Thoracic aorta (tissue), 2 donors: ENCODE results near the gene IP6K1. TPM values are rescaled to one million over a fixed set of nuclear protein-coding genes. Genes with fewer than 3 reads are reported as not detected.
A peak's percentile ranks its signal among the peaks of the same experiment; 100 is the strongest.

Experiments used
- ATAC-seq: fragments of 150-250 bp; one replicate; pipeline ENCODE4 v1.8.0; 2017; ENCODE audit warnings: low read depth; ENCODE audit not compliant: insufficient number of reproducible peaks, low FRiP score
- DNase-seq: peaks from one replicate; pipeline ENCODE4 v3.0.0-alpha.2; 2020; ENCODE audit warnings: low spot score
- H3K27ac ChIP-seq, 2 donors: fragments of 200-600 bp; sonication (generic); 1 replicate in 1 of 2; 2 replicates in 1 of 2; pipeline ENCODE4 v1.5.1; 2016; ENCODE audit warnings: mild to moderate bottlenecking in 2 of 2, moderate library complexity in 2 of 2
- H3K27me3 ChIP-seq: fragments of 200-600 bp; sonication (generic); replicated peaks from 2 replicates; pipeline ENCODE4 v1.6.0; 2016; ENCODE audit warnings: mild to moderate bottlenecking; ENCODE audit not compliant: insufficient read depth
- H3K36me3 ChIP-seq: fragments of 200-600 bp; sonication (generic); one replicate; pipeline ENCODE4 v1.5.1; 2016
- H3K4me1 ChIP-seq, 2 donors: fragments of 200-600 bp; sonication (generic); 1 replicate in 1 of 2; 2 replicates in 1 of 2; pipeline versions ENCODE4 v1.5.1 to v1.6.0; 2016; ENCODE audit warnings: low read depth in 2 of 2, mild to moderate bottlenecking in 1 of 2; ENCODE audit not compliant: control insufficient read depth in 1 of 2
- H3K4me3 ChIP-seq: fragments of 200-600 bp; sonication (generic); 2 replicates; pipeline ENCODE4 v1.5.1; 2016; ENCODE audit warnings: mild to moderate bottlenecking
- H3K9me3 ChIP-seq: fragments of 200-600 bp; sonication (generic); 2 replicates; pipeline ENCODE4 v1.5.1; 2016
- CTCF ChIP-seq: fragments of 200-600 bp; sonication (generic); IDR thresholded peaks from one replicate; pipeline ENCODE4 v1.5.1; 2019; ENCODE audit warnings: antibody characterized with exemption
- total RNA-seq, 2 donors: library from RNA; depleted of rRNA; stranded (reverse); fragments of >200 nt; gene quantifications; one replicate each; pipeline versions ENCODE4 v1.1.0 to v1.2.3, GENCODE V29; 2016

The IP6K1 gene
- total RNA-seq, 2 donors from 2014 or later: 56.6 to 69.0 TPM

GRCh38 chr3:49804141-49805041 lies 18.0 kb upstream of the IP6K1 start:
- Histone ChIP-seq H3K4me3 (peak overlapping the region; percentile 97), H3K36me3 (peaks cover 6% of the 10 kb centered on the region), H3K27ac (peak overlapping the region; percentile 72 to 98), H3K9me3 (no peaks in the 10 kb centered on the region), H3K4me1 (peaks cover 25 to 45% of the 10 kb centered on the region in 2 donors), H3K27me3 (no peaks in the 10 kb centered on the region)
- no peak for TF ChIP-seq CTCF
- no peak for DNase-seq
- ATAC-seq: no peak

GRCh38 chr3:49803465-49804140 lies 17.3 kb upstream of the IP6K1 start:
- DNase-seq (no peak), ATAC-seq (no peak)
- H3K4me3 ChIP-seq: peak overlapping the region; percentile 97
- H3K9me3 ChIP-seq: no peaks in the 10 kb centered on the region
- no peaks in the 10 kb centered on the region for H3K36me3 ChIP-seq
- peak overlapping the region; percentile 72 to 98 for H3K27ac ChIP-seq
- peak; percentile 27 for TF ChIP-seq CTCF
- no peaks in the 10 kb centered on the region for H3K27me3 ChIP-seq
- peaks cover 25 to 49% of the 10 kb centered on the region in 2 donors for H3K4me1 ChIP-seq

- TF ChIP-seq CTCF: peak; percentile 81
- Histone ChIP-seq H3K27ac (peak within 1 kb of the TSS; percentile 72 to 98), H3K36me3 (no peaks in the 10 kb centered on the region), H3K4me3 (peak within 1 kb of the TSS; percentile 97), H3K27me3 (no peaks in the 10 kb centered on the region), H3K4me1 (peaks cover 25 to 47% of the 10 kb centered on the region in 2 donors), H3K9me3 (no peaks in the 10 kb centered on the region)
- peak; percentile 51 for DNase-seq
- peak; percentile 68 for ATAC-seq
Observed at GRCh38 chr3:49802719-49803464, 16.6 kb upstream of the IP6K1 start, which contains the start of gene INKA1. TSS of gene INKA1 (plus strand) at chr3:49803261. CDS start at chr3:49803393, 132 bp downstream.

- no peak for ATAC-seq
- TF ChIP-seq CTCF: no peak
Observed at GRCh38 chr3:49801160-49801559, 14.8 kb upstream of the IP6K1 start.

More at GRCh38 chr3:49801160-49801559, 14.8 kb upstream of the IP6K1 start:
- H3K27me3 ChIP-seq: no peaks in the 10 kb centered on the region
- H3K4me3 ChIP-seq: no peak overlapping the region
- no peak overlapping the region for H3K27ac ChIP-seq
- no peaks in the 10 kb centered on the region for H3K9me3 ChIP-seq
- peaks cover 22 to 30% of the 10 kb centered on the region in 2 donors for H3K4me1 ChIP-seq
- H3K36me3 ChIP-seq: no peaks in the 10 kb centered on the region
- no peak for DNase-seq
